Measurements from ENCODE around the gene MYL1. TPM values are rescaled to one million over a fixed set of nuclear protein-coding genes. Genes with fewer than 3 reads are reported as not detected.

The MYL1 gene
- total and polyA plus RNA-seq, 2 donors (not counting 1 experiment from before 2014, with no cell fraction given), result not detected

- ATAC-seq (ENCODE audit: low read depth), result no peak
- Histone ChIP-seq H3K36me3 (replicated peaks in 1 of 2; ENCODE audit: control extremely low read depth in 1 of 2, control insufficient read depth in 1 of 2, extremely low read depth in 1 of 2, insufficient read depth in 2 of 2, low read length in 1 of 2) (no peaks in the 10 kb centered on the region), H3K79me2 (ENCODE audit: control insufficient read depth, insufficient read depth, low read length) (no peaks in the 10 kb centered on the region), H4K20me1 (ENCODE audit: control insufficient read depth, insufficient read depth, low read length, poor library complexity, severe bottlenecking) (no peaks in the 10 kb centered on the region), H3K27ac (ENCODE audit: low read length in 2 of 2) (no peak overlapping the region), H3K9me3 (ENCODE audit: control extremely low read depth in 1 of 3, control insufficient read depth in 2 of 3, insufficient read depth in 1 of 3, low read length in 2 of 3) (no peaks in the 10 kb centered on the region), H3K27me3 (replicated peaks in 1 of 4; ENCODE audit: control extremely low read depth in 1 of 4, control insufficient read depth in 3 of 4, insufficient read depth in 4 of 4, low read length in 3 of 4) (no peaks in the 10 kb centered on the region), H3K4me1 (ENCODE audit: control insufficient read depth in 2 of 2, insufficient read depth in 2 of 2, low read length in 2 of 2) (no peaks in the 10 kb centered on the region), H3K4me3 (ENCODE audit: control extremely low read depth in 1 of 5, extremely low read depth in 1 of 5, insufficient read depth in 1 of 5, low read depth in 2 of 5, low read length in 4 of 5) (no peak overlapping the region), H3K9ac (ENCODE audit: low read length) (no peak overlapping the region), H3K4me2 (replicated peaks; ENCODE audit: low read depth, low read length, poor library complexity, severe bottlenecking) (no peak overlapping the region), H2AFZ (ENCODE audit: insufficient read depth, low read depth, low read length, poor library complexity, severe bottlenecking) (no peak overlapping the region)
- Mint-ChIP-seq H3K27me3 (no peaks in the 10 kb centered on the region), H3K27ac (no peak overlapping the region), H3K9me3 (ENCODE audit: insufficient read depth) (no peaks in the 10 kb centered on the region), H3K4me1 (no peaks in the 10 kb centered on the region), H3K4me3 (no peak overlapping the region)
- WGBS (ENCODE audit: insufficient coverage), result 91% methylated on average over 4 of the region's 7 CpGs
- intact Hi-C loops (cut with micrococcal nuclease), result no loop called here
- DNase-seq, result no peak
- ChIA-PET CTCF (no interaction called here), POLR2A (no interaction called here)
- TF ChIP-seq, protein P1, sequence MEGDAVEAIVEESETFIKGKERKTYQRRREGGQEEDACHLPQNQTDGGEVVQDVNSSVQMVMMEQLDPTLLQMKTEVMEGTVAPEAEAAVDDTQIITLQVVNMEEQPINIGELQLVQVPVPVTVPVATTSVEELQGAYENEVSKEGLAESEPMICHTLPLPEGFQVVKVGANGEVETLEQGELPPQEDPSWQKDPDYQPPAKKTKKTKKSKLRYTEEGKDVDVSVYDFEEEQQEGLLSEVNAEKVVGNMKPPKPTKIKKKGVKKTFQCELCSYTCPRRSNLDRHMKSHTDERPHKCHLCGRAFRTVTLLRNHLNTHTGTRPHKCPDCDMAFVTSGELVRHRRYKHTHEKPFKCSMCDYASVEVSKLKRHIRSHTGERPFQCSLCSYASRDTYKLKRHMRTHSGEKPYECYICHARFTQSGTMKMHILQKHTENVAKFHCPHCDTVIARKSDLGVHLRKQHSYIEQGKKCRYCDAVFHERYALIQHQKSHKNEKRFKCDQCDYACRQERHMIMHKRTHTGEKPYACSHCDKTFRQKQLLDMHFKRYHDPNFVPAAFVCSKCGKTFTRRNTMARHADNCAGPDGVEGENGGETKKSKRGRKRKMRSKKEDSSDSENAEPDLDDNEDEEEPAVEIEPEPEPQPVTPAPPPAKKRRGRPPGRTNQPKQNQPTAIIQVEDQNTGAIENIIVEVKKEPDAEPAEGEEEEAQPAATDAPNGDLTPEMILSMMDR (IDR thresholded peaks at IDR 0.05), result no peak
- no peak for TF ChIP-seq EZH2 (IDR thresholded peaks at IDR 0.05; ENCODE audit: borderline replicate concordance, insufficient read depth, low read depth, low read length, poor library complexity, severe bottlenecking)
Measured at GRCh38 chr2:210252699-210253606, 62.0 kb downstream of the MYL1 start.

GRCh38 chr2:210250622-210251021 is 64.4 kb downstream of the MYL1 start:
- no peaks in the 10 kb centered on the region for H4K20me1 ChIP-seq (ENCODE audit: control insufficient read depth, insufficient read depth, low read length, poor library complexity, severe bottlenecking)
- no peaks in the 10 kb centered on the region for H3K27me3 ChIP-seq (replicated peaks in 1 of 4; ENCODE audit: control extremely low read depth in 1 of 4, control insufficient read depth in 3 of 4, insufficient read depth in 4 of 4, low read length in 3 of 4)
- H3K27ac ChIP-seq (ENCODE audit: low read length in 2 of 2), result no peak overlapping the region
- H3K27me3 Mint-ChIP-seq, result peaks cover 3% of the 10 kb centered on the region
- H3K4me1 Mint-ChIP-seq, result no peaks in the 10 kb centered on the region
- H3K9ac ChIP-seq (ENCODE audit: low read length), result no peak overlapping the region
- H3K79me2 ChIP-seq (ENCODE audit: control insufficient read depth, insufficient read depth, low read length), result no peaks in the 10 kb centered on the region
- no peaks in the 10 kb centered on the region for H3K9me3 Mint-ChIP-seq (ENCODE audit: insufficient read depth)
- no peak for DNase-seq
- POLR2A ChIA-PET, result no interaction called here
- CTCF ChIA-PET, result no interaction called here
- intact Hi-C loops (cut with micrococcal nuclease), result no loop called here
- no CpG with 5 or more reads among the region's 1 CpG for WGBS (ENCODE audit: insufficient coverage)
- H3K9me3 ChIP-seq (ENCODE audit: control extremely low read depth in 1 of 3, control insufficient read depth in 2 of 3, insufficient read depth in 1 of 3, low read length in 2 of 3), result no peaks in the 10 kb centered on the region
- no peak overlapping the region for H2AFZ ChIP-seq (ENCODE audit: insufficient read depth, low read depth, low read length, poor library complexity, severe bottlenecking)
- H3K4me3 ChIP-seq (ENCODE audit: control extremely low read depth in 1 of 5, extremely low read depth in 1 of 5, insufficient read depth in 1 of 5, low read depth in 2 of 5, low read length in 4 of 5), result no peak overlapping the region
- no peaks in the 10 kb centered on the region for H3K36me3 ChIP-seq (replicated peaks in 1 of 2; ENCODE audit: control extremely low read depth in 1 of 2, control insufficient read depth in 1 of 2, extremely low read depth in 1 of 2, insufficient read depth in 2 of 2, low read length in 1 of 2)
- no peak overlapping the region for H3K27ac Mint-ChIP-seq
- no peak for ATAC-seq (ENCODE audit: low read depth)
- H3K4me3 Mint-ChIP-seq, result no peak overlapping the region
- no peaks in the 10 kb centered on the region for H3K4me1 ChIP-seq (ENCODE audit: control insufficient read depth in 2 of 2, insufficient read depth in 2 of 2, low read length in 2 of 2)
- no peak for TF ChIP-seq EZH2 (IDR thresholded peaks at IDR 0.05; ENCODE audit: borderline replicate concordance, insufficient read depth, low read depth, low read length, poor library complexity, severe bottlenecking)
- TF ChIP-seq, protein P1 (IDR thresholded peaks at IDR 0.05), result no peak
- H3K4me2 ChIP-seq (replicated peaks; ENCODE audit: low read depth, low read length, poor library complexity, severe bottlenecking), result no peak overlapping the region

Data from B cell (primary cell).